GM21447 (cell line): ENCODE data around the gene EFNA5.
"Not testable (repeated sequence)": the region's sequence is repeated elsewhere in the genome, so short reads cannot be mapped to it uniquely, and the experiment has no call there.

Experiments used
- ATAC-seq: cut with Tn5 transposase; IDR thresholded peaks from one replicate; pipeline ENCODE4 v1.9.1; 2021; ENCODE audit not compliant: unreplicated experiment

Gene EFNA5

GRCh38 chr5:107435061-107435460 lies 235.7 kb downstream of the EFNA5 start:
- ATAC-seq, result no peak

GRCh38 chr5:107433646-107434045 lies 237.1 kb downstream of the EFNA5 start:
- ATAC-seq, result not testable (repeated sequence)

- ATAC-seq, result no peak
These were observed 238.7 kb downstream of the EFNA5 start for GRCh38 chr5:107431998-107432397.

- no peak for ATAC-seq
These were observed 239.2 kb downstream of the EFNA5 start for GRCh38 chr5:107431536-107431935.

GRCh38 chr5:107430071-107430625 lies 240.6 kb downstream of the EFNA5 start:
- no peak for ATAC-seq

GRCh38 chr5:107428303-107428813 lies 242.4 kb downstream of the EFNA5 start:
- no peak for ATAC-seq

GRCh38 chr5:107426872-107427271 lies 243.9 kb downstream of the EFNA5 start:
- no peak for ATAC-seq

- no peak for ATAC-seq
These were observed 244.5 kb downstream of the EFNA5 start for GRCh38 chr5:107426209-107426608.

- ATAC-seq, result no peak
These were observed 245.2 kb downstream of the EFNA5 start for GRCh38 chr5:107425541-107426031.

- ATAC-seq, result no peak
These were observed 246.2 kb downstream of the EFNA5 start for GRCh38 chr5:107424491-107424890.

GRCh38 chr5:107422494-107422893 lies 248.2 kb downstream of the EFNA5 start:
- ATAC-seq, result no peak

GRCh38 chr5:107419498-107419897 lies 251.2 kb downstream of the EFNA5 start:
- no peak for ATAC-seq

- no peak for ATAC-seq
These were observed 251.8 kb downstream of the EFNA5 start for GRCh38 chr5:107418902-107419301.

GRCh38 chr5:107418071-107418470 lies 252.7 kb downstream of the EFNA5 start:
- ATAC-seq, result no peak

- no peak for ATAC-seq
These were observed 255.0 kb downstream of the EFNA5 start for GRCh38 chr5:107415762-107416161.

GRCh38 chr5:107414802-107415201 lies 255.9 kb downstream of the EFNA5 start:
- ATAC-seq, result no peak

GRCh38 chr5:107413754-107414153 lies 257.0 kb downstream of the EFNA5 start:
- ATAC-seq, result no peak

GRCh38 chr5:107408564-107408963 lies 262.2 kb downstream of the EFNA5 start:
- no peak for ATAC-seq

- no peak for ATAC-seq
These were observed 262.9 kb downstream of the EFNA5 start for GRCh38 chr5:107407713-107408298.

- ATAC-seq, result no peak
These were observed 266.0 kb downstream of the EFNA5 start for GRCh38 chr5:107404595-107405374.

- no peak for ATAC-seq
These were observed 267.3 kb downstream of the EFNA5 start for GRCh38 chr5:107403228-107403953.
